Heart left ventricle (tissue), 16 donors: ENCODE measurements around the gene KCNK15. TPM values are rescaled to one million over a fixed set of nuclear protein-coding genes. Genes with fewer than 3 reads are reported as not detected.
"Not testable (repeated sequence)": the region's sequence is repeated elsewhere in the genome, so short reads cannot be mapped to it uniquely, and the experiment has no call there.

Source experiments
- ATAC-seq, 4 donors: fragments of 200-7000 bp; cut with Tn5 transposase; one replicate each; pipeline ENCODE4 v1.9.1; 2020 to 2022; ENCODE audit warnings: moderate library complexity in 4 of 4, mild to moderate bottlenecking in 3 of 4, moderate number of reproducible peaks in 1 of 4
- DNase-seq, 5 donors: peaks; one replicate each; pipeline ENCODE4 v3.0.0-alpha.2; 2020
- H3K27ac ChIP-seq, 12 donors: fragments of 200-600 bp; sonication (generic) in 4 of 12; one replicate each; pipeline versions ENCODE4 v1.5.0 to v1.8.0; 2016 to 2022; ENCODE audit warnings: mild to moderate bottlenecking in 2 of 12
- H3K27me3 ChIP-seq, 9 donors: fragments of 200-600 bp; sonication (generic) in 2 of 9; one replicate each; pipeline versions ENCODE4 v1.5.1 to v1.8.0; 2016 to 2022; ENCODE audit warnings: mild to moderate bottlenecking in 3 of 9
- H3K36me3 ChIP-seq, 9 donors: fragments of 200-600 bp; sonication (generic) in 2 of 9; one replicate each; pipeline versions ENCODE4 v1.5.0 to v1.8.0; 2018 to 2022; ENCODE audit warnings: mild to moderate bottlenecking in 2 of 9
- H3K4me1 ChIP-seq, 12 donors: fragments of 200-600 bp; sonication (generic) in 4 of 12; one replicate each; pipeline versions ENCODE4 v1.5.0 to v1.8.0; 2016 to 2022; ENCODE audit warnings: mild to moderate bottlenecking in 3 of 12
- H3K4me3 ChIP-seq, 12 donors: fragments of 200-600 bp; sonication (generic) in 4 of 12; one replicate each; pipeline versions ENCODE4 v1.5.0 to v1.8.0; 2017 to 2022; ENCODE audit warnings: mild to moderate bottlenecking in 9 of 12, moderate library complexity in 4 of 12
- H3K9me3 ChIP-seq, 12 donors: fragments of 200-600 bp; sonication (generic) in 4 of 12; one replicate each; pipeline versions ENCODE4 v1.5.0 to v1.8.0; 2016 to 2022; ENCODE audit warnings: mild to moderate bottlenecking in 1 of 12
- CTCF ChIP-seq, 12 donors: fragments of 200-600 bp; sonication (generic) in 4 of 12; IDR thresholded peaks; one replicate each; pipeline versions ENCODE4 v1.5.0 to v1.8.0; 2018 to 2022; ENCODE audit warnings: antibody characterized with exemption in 12 of 12, mild to moderate bottlenecking in 5 of 12
- POLR2A ChIP-seq, 2 donors: fragments of 450-650 bp; IDR thresholded peaks; one replicate each; pipeline ENCODE4 v1.6.1; 2017; ENCODE audit warnings: antibody characterized with exemption in 2 of 2, mild to moderate bottlenecking in 2 of 2, moderate library complexity in 2 of 2
- WGBS, 4 donors: extraction: QIAGEN DNeasy Blood & Tissue Kit in 2 of 4; methylation state at CpG; one replicate each; pipeline versions ENCODE4 v1.1.5 to v1.1.7; 2013 to 2018; 5-methylcytosine and 5-hydroxymethylcytosine counted together
- intact Hi-C, 10 donors: fragments of 100-400 bp; cut with DNase I; formaldehyde crosslinking; loops; one replicate each; pipeline versions ENCODE4 v1.11.1 to v1.14.2; 2022
- polyA plus RNA-seq, 2 donors: library from polyadenylated mRNA; stranded (reverse); fragments of 200-250 nt; gene quantifications; one replicate each; pipeline ENCODE4 v1.2.3, GENCODE V29; 2013
- total RNA-seq, 9 donors: library from RNA; depleted of rRNA in 2 of 9; stranded (reverse); fragments of >200 nt in 2 of 9; fragmentation: NEBNext Ultra II Directional in 3 of 9; extraction: Animal tissue kit (Norgen Biotek cat#: 25700) in 3 of 9; gene quantifications; one replicate each; pipeline versions ENCODE4 v1.1.0 to v1.2.4, GENCODE V29; 2016 to 2023
- donor health status: ischemic (EF 13 %, LVEDD 7.1; RV severe dilation, severe dysfunction).
- donor health status: healthy with polysubstance abuse.
- donor health status: DM: no; HTN: yes; CAD: no.
- donor health status: DM: no; HTN: no; CAD: no.
- donor health status: ischemic (EF 25% LVEDD 6.9; RV normal size, moderate dysfunction).
- donor health status: ischemic (EF 25% LVEDD 5.7; RV mildly dilated, moderate dysfunction).
- donor health status: healthy.
- donor health status: DM: yes; HTN: yes; CAD: no.
- donor health status: ischemic (EF 35%, LVEDD 5.7; RV mildly dilated, moderate dysfunction).
- donor health status: nonischemic (EF 11% LVEDD 7.7; RV severe dilation, severe dysfunction).
- donor health status: DM: yes; HTN: yes; CAD: no.
- donor health status: PGD.
- donor health status: ischemic (EF 29% LVEDD 5.4; RV normal size, mild dysfunction).
- donor health status: nonischemic (EF 23%, LVEDD 6.1; RV moderate dilation, normal function).

Gene KCNK15
- total and polyA plus RNA-seq, 11 donors = 0.12 to 2.2 (median 0.33) TPM

- WGBS, 4 donors = 68 to 78% (median 73%) methylated on average over 10 of the region's 10 CpGs
- H3K27me3 ChIP-seq = peaks cover 0 to 5% (median 0%) of the 10 kb centered on the region in 9 donors
- intact Hi-C loops = no loop called here
- no peak overlapping the region for H3K4me3 ChIP-seq
- no peak for DNase-seq
- peaks cover 0 to 21% (median 8%) of the 10 kb centered on the region in 12 donors for H3K4me1 ChIP-seq
- TF ChIP-seq POLR2A (IDR thresholded peaks at IDR 0.05) = no peak
- TF ChIP-seq CTCF (IDR thresholded peaks at IDR 0.05) = no peak
- H3K27ac ChIP-seq = no peak overlapping the region
- no peaks in the 10 kb centered on the region for H3K9me3 ChIP-seq
- no peaks in the 10 kb centered on the region for H3K36me3 ChIP-seq
- ATAC-seq = no peak
Observed at GRCh38 chr20:44758247-44759101, 12.8 kb downstream of the KCNK15 start.

GRCh38 chr20:44759595-44759994 lies 13.9 kb downstream of the KCNK15 start:
- intact Hi-C loops = no loop called here
- H3K27me3 ChIP-seq = peaks cover 0 to 5% (median 0%) of the 10 kb centered on the region in 9 donors
- ATAC-seq (no peak), DNase-seq (no peak)
- H3K9me3 ChIP-seq = no peaks in the 10 kb centered on the region
- H3K27ac ChIP-seq = no peak overlapping the region
- H3K4me1 ChIP-seq = peaks cover 0 to 22% (median 8%) of the 10 kb centered on the region in 12 donors
- H3K4me3 ChIP-seq = no peak overlapping the region
- H3K36me3 ChIP-seq = no peaks in the 10 kb centered on the region
- 78 to 92% (median 85%) methylated on average over 1 of the region's 1 CpG for WGBS, 4 donors
- no peak for TF ChIP-seq POLR2A (IDR thresholded peaks at IDR 0.05)
- TF ChIP-seq CTCF (IDR thresholded peaks at IDR 0.05) = no peak

DNA sequence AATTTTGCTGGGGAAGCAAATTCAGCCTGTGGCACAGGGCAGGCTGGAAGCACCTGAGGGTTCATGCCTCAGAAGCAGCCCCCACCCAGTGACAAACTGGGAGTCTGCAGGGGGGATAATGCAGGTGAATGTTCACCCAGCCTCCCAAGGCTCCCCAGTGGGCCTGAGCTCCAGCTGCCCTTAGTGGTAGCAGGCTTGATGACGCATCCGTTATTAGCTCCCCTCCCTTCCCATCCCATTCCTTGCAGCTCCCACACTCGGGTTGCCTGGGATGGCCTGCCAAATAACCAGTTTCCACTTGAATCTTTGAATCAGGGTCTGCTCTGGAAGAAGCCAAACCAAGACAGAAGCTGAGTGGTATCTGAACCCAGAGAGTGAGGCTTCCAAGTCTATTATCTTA lies 15.8 kb downstream of the KCNK15 start:
- no peak for DNase-seq
- ATAC-seq = peak in 1 of 4 donors; percentile 81
- peaks cover 0 to 22% (median 8%) of the 10 kb centered on the region in 12 donors for H3K4me1 ChIP-seq
- no peak overlapping the region for H3K4me3 ChIP-seq
- H3K27ac ChIP-seq = peak overlapping the region in 10 of 12 donors; percentile 51 to 94 (median 86)
- 25 to 47% (median 35%) methylated on average over 3 of the region's 3 CpGs for WGBS, 4 donors
- H3K36me3 ChIP-seq = no peaks in the 10 kb centered on the region
- H3K27me3 ChIP-seq = peaks cover 0 to 6% (median 0%) of the 10 kb centered on the region in 9 donors
- intact Hi-C loops = no loop called here
- H3K9me3 ChIP-seq = no peaks in the 10 kb centered on the region
- no peak for TF ChIP-seq CTCF (IDR thresholded peaks at IDR 0.05)
- TF ChIP-seq POLR2A (IDR thresholded peaks at IDR 0.05) = no peak

- Histone ChIP-seq H3K4me1 (peaks cover 0 to 22% (median 8%) of the 10 kb centered on the region in 12 donors), H3K36me3 (no peaks in the 10 kb centered on the region), H3K27me3 (peaks cover 0 to 6% (median 0%) of the 10 kb centered on the region in 9 donors), H3K27ac (peak overlapping the region; percentile 51 to 94 (median 81)), H3K4me3 (no peak overlapping the region), H3K9me3 (no peaks in the 10 kb centered on the region)
- DNase-seq (peak in 4 of 5 donors; percentile 43 to 70 (median 52)), ATAC-seq (peak; percentile 57 to 92 (median 70))
- TF ChIP-seq CTCF (IDR thresholded peaks at IDR 0.05) = peak in 1 of 12 donors; percentile 14
- TF ChIP-seq POLR2A (IDR thresholded peaks at IDR 0.05) = no peak
- 41 to 61% (median 56%) methylated on average over 10 of the region's 10 CpGs for WGBS, 4 donors
- intact Hi-C loops = no loop called here
Observed at GRCh38 chr20:44762466-44763140, 16.9 kb downstream of the KCNK15 start.

GRCh38 chr20:44763798-44764197 lies 18.1 kb downstream of the KCNK15 start:
- not testable (repeated sequence) for H3K27ac ChIP-seq
- 86 to 94% (median 92%) methylated on average over 3 of the region's 3 CpGs for WGBS, 4 donors

More at GRCh38 chr20:44763798-44764197, 18.1 kb downstream of the KCNK15 start:
- H3K27me3 ChIP-seq = peaks cover 0 to 12% (median 0%) of the 10 kb centered on the region in 9 donors
- intact Hi-C loops, DNase-seq, H3K36me3 ChIP-seq, H3K4me3 ChIP-seq, ATAC-seq, H3K9me3 ChIP-seq: not testable (repeated sequence)
- peaks cover 0 to 22% (median 8%) of the 10 kb centered on the region in 12 donors for H3K4me1 ChIP-seq
